Bronchial epithelial cell (primary cell): ENCODE data around the gene RGL2. TPM values are rescaled to one million over a fixed set of nuclear protein-coding genes. Genes with fewer than 3 reads are reported as not detected.
A peak's percentile ranks its signal among the peaks of the same experiment; 100 is the strongest.
"Not testable (repeated sequence)": the region's sequence is repeated elsewhere in the genome, so short reads cannot be mapped to it uniquely, and the experiment has no call there.

ENCODE experiments used
- DNase-seq: peaks from one replicate; pipeline ENCODE4 v3.0.0-alpha.2; 2010; ENCODE audit warnings: low read depth
- FAIRE-seq: peaks from 2 replicates; lab custom pipeline; 2011; peaks lifted over from hg19 to GRCh38; lab: Jason Lieb, UNC
- H3K27me3 ChIP-seq: 2 replicates; pipeline ENCODE4 v1.5.1; 2011; ENCODE audit warnings: low read length; ENCODE audit not compliant: control insufficient read depth, insufficient read depth
- H3K36me3 ChIP-seq: 2 replicates; pipeline ENCODE4 v1.5.1; 2011; ENCODE audit warnings: low read length; ENCODE audit not compliant: control insufficient read depth, insufficient read depth
- H3K4me3 ChIP-seq: 2 replicates; pipeline ENCODE4 v1.5.1; 2011; ENCODE audit warnings: mild to moderate bottlenecking, low read depth, low read length, control low read depth
- CTCF ChIP-seq: IDR thresholded peaks from 2 replicates; pipeline ENCODE4 v1.5.1; 2011; ENCODE audit warnings: mild to moderate bottlenecking, moderate library complexity, low read length, control low read depth, inconsistent platforms; ENCODE audit not compliant: insufficient read depth, severe bottlenecking
- total RNA-seq: library from RNA; depleted of rRNA; stranded (reverse); fragments of >200 nt; gene quantifications from 2 replicates; pipeline ENCODE4 v1.2.1, GENCODE V29; 2014

Gene RGL2
- total RNA-seq, 1 donor from 2014 or later, result 22.6 TPM

- no peak for TF ChIP-seq CTCF
- DNase-seq (no peak), FAIRE-seq (no peak)
- peaks cover 17% of the 10 kb centered on the region for H3K36me3 ChIP-seq
- H3K4me3 ChIP-seq, result no peak overlapping the region
- H3K27me3 ChIP-seq, result no peaks in the 10 kb centered on the region
Measured at GRCh38 chr6:33286946-33287914, 11.5 kb downstream of the RGL2 start.

- H3K27me3 ChIP-seq, DNase-seq, FAIRE-seq, H3K4me3 ChIP-seq: not testable (repeated sequence)
- peaks cover 15% of the 10 kb centered on the region for H3K36me3 ChIP-seq
Measured at GRCh38 chr6:33285214-33285613, 13.5 kb downstream of the RGL2 start.

- no peak for FAIRE-seq
- no peak for DNase-seq
- H3K36me3 ChIP-seq, result peaks cover 14% of the 10 kb centered on the region
Measured at GRCh38 chr6:33280539-33280938, 18.2 kb downstream of the RGL2 start.

GRCh38 chr6:33279971-33280511 is 18.7 kb downstream of the RGL2 start:
- FAIRE-seq, result no peak
- peak; percentile 80 for TF ChIP-seq CTCF
- Histone ChIP-seq H3K36me3 (peaks cover 16% of the 10 kb centered on the region), H3K4me3 (no peak overlapping the region), H3K27me3 (no peaks in the 10 kb centered on the region)
- DNase-seq, result peak; percentile 67

More at GRCh38 chr6:33280539-33280938, 18.2 kb downstream of the RGL2 start:
- TF ChIP-seq CTCF, result no peak
- Histone ChIP-seq H3K27me3 (no peaks in the 10 kb centered on the region), H3K4me3 (no peak overlapping the region)

GRCh38 chr6:33279257-33279695 is 19.5 kb downstream of the RGL2 start:
- no peaks in the 10 kb centered on the region for H3K27me3 ChIP-seq
- H3K4me3 ChIP-seq, result no peak overlapping the region
- DNase-seq (no peak), FAIRE-seq (no peak)
- H3K36me3 ChIP-seq, result peaks cover 21% of the 10 kb centered on the region
- TF ChIP-seq CTCF, result no peak

GRCh38 chr6:33278810-33279209 is 19.9 kb downstream of the RGL2 start:
- H3K4me3 ChIP-seq, result no peak overlapping the region

More at GRCh38 chr6:33278810-33279209, 19.9 kb downstream of the RGL2 start:
- FAIRE-seq (no peak), DNase-seq (no peak)
- H3K36me3 ChIP-seq, result peaks cover 23% of the 10 kb centered on the region
- TF ChIP-seq CTCF, result no peak
- no peaks in the 10 kb centered on the region for H3K27me3 ChIP-seq
